A549 (cell line): ENCODE results near the gene FXR1. TPM values are rescaled to one million over a fixed set of nuclear protein-coding genes. Genes with fewer than 3 reads are reported as not detected.

Experiments used
- ATAC-seq, 2 experiments: fragments of 200-7000 bp in 1 of 2; fragments of >200 bp in 1 of 2; cut with Nextera tagmentation in 1 of 2; cut with Tn5 transposase in 1 of 2; 3 replicates each; pipeline versions ENCODE4 v1.8.0 to v1.9.1; 2018 to 2020; ENCODE audit warnings: mild to moderate bottlenecking in 1 of 2, moderate library complexity in 1 of 2
- CTCF ChIA-PET: fragments of 300-600 bp; sonication (Branson Sonifier 250); formaldehyde crosslinking; extraction: SDS; loops from one replicate; lab custom pipeline; 2021; ENCODE audit warnings: antibody characterized with exemption, inconsistent platforms; lab: Yijun Ruan, JAX
- POLR2A ChIA-PET: fragments of 350-600 bp; formaldehyde crosslinking; extraction: SDS; loops from one replicate; lab custom pipeline; 2021; ENCODE audit warnings: antibody characterized with exemption, inconsistent platforms; lab: Yijun Ruan, JAX
- DNase-seq, 2 experiments: peaks; one replicate each; pipeline versions ENCODE4 v3.0.0 to v3.0.0-alpha.2; 2011 to 2016; ENCODE audit warnings: low read depth in 1 of 2, low spot score in 1 of 2
- FAIRE-seq: peaks from 2 replicates; lab custom pipeline; 2011; peaks lifted over from hg19 to GRCh38; lab: Jason Lieb, UNC
- H3K27ac ChIP-seq, 2 experiments: fragments of >200 bp; sonication (Bioruptor Twin); formaldehyde crosslinking; 3 replicates each; pipeline ENCODE4 v1.5.1; 2016 to 2017
- H3K4me1 ChIP-seq: fragments of >200 bp; sonication (Bioruptor Twin); formaldehyde crosslinking; 3 replicates; pipeline ENCODE4 v1.6.1; 2016
- H3K4me2 ChIP-seq: fragments of >200 bp; sonication (Bioruptor Twin); formaldehyde crosslinking; 3 replicates; pipeline ENCODE4 v1.6.1; 2016
- H3K4me3 ChIP-seq: fragments of >200 bp; sonication (Bioruptor Twin); formaldehyde crosslinking; 3 replicates; pipeline ENCODE4 v1.5.1; 2016
- H3K9me3 ChIP-seq: fragments of >200 bp; sonication (Bioruptor Twin); formaldehyde crosslinking; 3 replicates; pipeline ENCODE4 v1.6.1; 2016
- ATOH8 ChIP-seq: fragments of 250-450 bp; sonication (Bioruptor Pico); IDR thresholded peaks from 2 replicates; pipeline ENCODE4 v1.5.0; 2020; ENCODE audit warnings: low read depth, mild to moderate bottlenecking, moderate library complexity
- CBX2 ChIP-seq: fragments of 200-600 bp; sonication (generic); IDR thresholded peaks from 2 replicates; pipeline ENCODE4 v1.6.1; 2016; ENCODE audit warnings: low read depth, mild to moderate bottlenecking, borderline replicate concordance
- CEBPB ChIP-seq, 2 experiments: fragments of >200 bp in 1 of 2; sonication (Bioruptor Twin) in 1 of 2; formaldehyde crosslinking in 1 of 2; IDR thresholded peaks; 2 replicates each; pipeline ENCODE4 v1.6.1; 2012 to 2016
- EHF ChIP-seq: fragments of 250-450 bp; sonication (Bioruptor Pico); IDR thresholded peaks from 2 replicates; pipeline ENCODE4 v1.5.0; 2020; ENCODE audit warnings: mild to moderate bottlenecking
- EHMT2 ChIP-seq: fragments of 200-600 bp; sonication (generic); IDR thresholded peaks from 2 replicates; pipeline ENCODE4 v1.6.1; 2016; ENCODE audit warnings: antibody characterized with exemption, low read depth, mild to moderate bottlenecking, moderate library complexity
- EP300 ChIP-seq, 2 experiments: fragments of >200 bp; sonication (Bioruptor Twin); formaldehyde crosslinking; IDR thresholded peaks; 2 replicates in 1 of 2; 3 replicates in 1 of 2; pipeline ENCODE4 v1.6.1; 2016 to 2017
- ESRRA ChIP-seq: fragments of 150-350 bp; IDR thresholded peaks from 2 replicates; pipeline ENCODE4 v1.6.1; 2014; ENCODE audit warnings: mild to moderate bottlenecking, low read length, borderline replicate concordance
- FOSB ChIP-seq: fragments of 250-450 bp; sonication (Bioruptor Pico); IDR thresholded peaks from 2 replicates; pipeline ENCODE4 v1.5.0; 2020; ENCODE audit warnings: mild to moderate bottlenecking, moderate library complexity
- FOSL2 ChIP-seq, 2 experiments: fragments of 450-650 bp in 1 of 2; fragments of >200 bp in 1 of 2; sonication (Bioruptor Twin) in 1 of 2; formaldehyde crosslinking; IDR thresholded peaks; 2 replicates each; pipeline versions ENCODE4 v1.5.0 to v1.6.1; 2016 to 2020; ENCODE audit warnings: mild to moderate bottlenecking in 1 of 2, moderate library complexity in 1 of 2
- FOXS1 ChIP-seq: fragments of 250-450 bp; sonication (Bioruptor Pico); IDR thresholded peaks from 2 replicates; pipeline ENCODE4 v1.5.0; 2020; ENCODE audit warnings: mild to moderate bottlenecking, moderate library complexity
- GATA3 ChIP-seq: IDR thresholded peaks from 2 replicates; pipeline ENCODE4 v1.6.1; 2012; ENCODE audit warnings: borderline replicate concordance
- HDAC2 ChIP-seq: fragments of 200-600 bp; sonication (generic); IDR thresholded peaks from 2 replicates; pipeline ENCODE4 v1.6.1; 2016
- HES2 ChIP-seq: fragments of >200 bp; sonication (Bioruptor Twin); formaldehyde crosslinking; IDR thresholded peaks from 2 replicates; pipeline ENCODE4 v1.6.1; 2016
- HEYL ChIP-seq: fragments of 250-450 bp; sonication (Bioruptor Pico); IDR thresholded peaks from 2 replicates; pipeline ENCODE4 v1.8.0; 2021; ENCODE audit warnings: mild to moderate bottlenecking, moderate library complexity
- HOXA7 ChIP-seq: fragments of 250-450 bp; sonication (Bioruptor Pico); IDR thresholded peaks from 2 replicates; pipeline ENCODE4 v1.5.0; 2020; ENCODE audit warnings: mild to moderate bottlenecking, moderate library complexity
- JUN ChIP-seq, 2 experiments: fragments of >200 bp; sonication (Bioruptor Twin); formaldehyde crosslinking; IDR thresholded peaks; 2 replicates in 1 of 2; 3 replicates in 1 of 2; pipeline ENCODE4 v1.6.1; 2016 to 2017
- KDM1A ChIP-seq: fragments of 200-600 bp; sonication (generic); IDR thresholded peaks from 2 replicates; pipeline ENCODE4 v1.6.1; 2016; ENCODE audit warnings: low read depth, mild to moderate bottlenecking
- KDM5A ChIP-seq: fragments of 200-600 bp; sonication (generic); IDR thresholded peaks from 2 replicates; pipeline ENCODE4 v1.6.1; 2016; ENCODE audit warnings: antibody characterized with exemption, mild to moderate bottlenecking
- MAX ChIP-seq: IDR thresholded peaks from 2 replicates; pipeline ENCODE4 v1.6.1; 2012
- MAZ ChIP-seq: fragments of 150-350 bp; IDR thresholded peaks from 2 replicates; pipeline ENCODE4 v1.6.1; 2014; ENCODE audit warnings: antibody characterized with exemption, low read depth, low read length, borderline replicate concordance
- NPAS2 ChIP-seq: fragments of 250-450 bp; sonication (Bioruptor Pico); IDR thresholded peaks from 2 replicates; pipeline ENCODE4 v1.8.0; 2022; ENCODE audit warnings: mild to moderate bottlenecking, moderate library complexity, borderline replicate concordance
- NR3C1 ChIP-seq: fragments of >200 bp; sonication (Bioruptor Twin); formaldehyde crosslinking; IDR thresholded peaks from 3 replicates; pipeline ENCODE4 v1.6.1; 2017
- POLR2AphosphoS2 ChIP-seq: conservative IDR thresholded peaks from 2 replicates; pipeline ENCODE4 v1.6.1; 2012; ENCODE audit warnings: low read length, improper control_type of control experiment, inconsistent platforms
- RAD21 ChIP-seq, 2 experiments: fragments of >200 bp in 1 of 2; sonication (Bioruptor Twin) in 1 of 2; formaldehyde crosslinking in 1 of 2; IDR thresholded peaks in 1 of 2; conservative IDR thresholded peaks in 1 of 2; 2 replicates in 1 of 2; 3 replicates in 1 of 2; pipeline ENCODE4 v1.6.1; 2012 to 2018; ENCODE audit warnings: inconsistent platforms in 1 of 2
- RARB ChIP-seq: fragments of 250-450 bp; sonication (Bioruptor Pico); IDR thresholded peaks from 2 replicates; pipeline ENCODE4 v1.8.0; 2021; ENCODE audit warnings: mild to moderate bottlenecking, moderate library complexity
- RCOR1 ChIP-seq: fragments of 150-350 bp; IDR thresholded peaks from 2 replicates; pipeline ENCODE4 v1.6.1; 2014; ENCODE audit warnings: antibody characterized with exemption, low read length, low read depth
- RFX5 ChIP-seq: fragments of 450-650 bp; IDR thresholded peaks from 2 replicates; pipeline ENCODE4 v1.7.1; 2014; ENCODE audit warnings: antibody characterized with exemption, mild to moderate bottlenecking, moderate library complexity
- RNF2 ChIP-seq: fragments of 200-600 bp; sonication (generic); IDR thresholded peaks from 2 replicates; pipeline ENCODE4 v1.6.1; 2016; ENCODE audit warnings: low read depth, mild to moderate bottlenecking, antibody characterized with exemption, moderate library complexity, borderline replicate concordance
- SMC3 ChIP-seq: fragments of >200 bp; sonication (Bioruptor Twin); formaldehyde crosslinking; IDR thresholded peaks from 3 replicates; pipeline ENCODE4 v1.6.1; 2018; ENCODE audit warnings: inconsistent platforms
- TFCP2L1 ChIP-seq: fragments of 250-450 bp; sonication (Bioruptor Pico); IDR thresholded peaks from 2 replicates; pipeline ENCODE4 v1.5.0; 2021; ENCODE audit warnings: mild to moderate bottlenecking
- TP53 ChIP-seq: fragments of 250-450 bp; sonication (Bioruptor Pico); IDR thresholded peaks from 2 replicates; pipeline ENCODE4 v1.5.0; 2021; ENCODE audit warnings: mild to moderate bottlenecking, moderate library complexity
- USF2 ChIP-seq: fragments of 450-650 bp; IDR thresholded peaks from 2 replicates; pipeline ENCODE4 v1.6.1; 2014; ENCODE audit warnings: antibody characterized with exemption
- ZFP36 ChIP-seq: fragments of 450-650 bp; IDR thresholded peaks from 2 replicates; pipeline ENCODE4 v1.6.1; 2014; ENCODE audit warnings: borderline replicate concordance; ENCODE audit not compliant: partially characterized antibody
- ZNF302 ChIP-seq: fragments of 250-450 bp; sonication (Bioruptor Pico); IDR thresholded peaks from 2 replicates; pipeline ENCODE4 v1.9.0; 2021; ENCODE audit warnings: inconsistent platforms, mild to moderate bottlenecking, moderate library complexity
- polyA plus RNA-seq, 4 experiments: library from polyadenylated mRNA; depleted of rRNA in 3 of 4; stranded (reverse); fragments of >200 nt; fragmentation: RNase III in 1 of 4; extraction: RNeasy Plus Mini Kit Qiagen cat#74134 plus additional on column Dnase treatment in 1 of 4; gene quantifications; 2 replicates in 3 of 4; 3 replicates in 1 of 4; pipeline ENCODE4 v1.2.3, GENCODE V29; 2011 to 2017

The FXR1 gene
- polyA plus RNA-seq, 2 of the 4 experiments (the other 2 are of a cell fraction): 98.3 to 132 TPM

- ChIA-PET POLR2A (interaction anchor here (0.7 kb wide), 1 partner anchor 98 kb away, joined by 3 read pairs; no protein-coding TSS in a partner anchor), CTCF (no interaction called here)
- no peak overlapping the region for H3K27ac ChIP-seq
- no peak for DNase-seq
- no peak for ATAC-seq
- FAIRE-seq: no peak
- H3K4me3 ChIP-seq: no peak overlapping the region
- H3K4me2 ChIP-seq: no peak overlapping the region
- no peaks in the 10 kb centered on the region for H3K9me3 ChIP-seq
- TF ChIP-seq MAZ (no peak), HOXA7 (CRISPR knock-in tag) (no peak), FOSB (CRISPR knock-in tag) (no peak), HEYL (CRISPR knock-in tag) (no peak), NPAS2 (CRISPR knock-in tag) (no peak), RAD21 (conservative IDR thresholded peaks at IDR 0.05 in 1 of 2, IDR thresholded peaks at IDR 0.05 in 1 of 2) (no peak), FOXS1 (no peak), POLR2AphosphoS2 (no peak), EHF (CRISPR knock-in tag) (no peak), USF2 (no peak), FOSL2 (IDR thresholded peaks at IDR 0.05) (no peak), FOSL2 (CRISPR knock-in tag; IDR thresholded peaks at IDR 0.05) (no peak), GATA3 (no peak), HDAC2 (no peak), CBX2 (no peak), JUN (IDR thresholded peaks at IDR 0.05) (no peak), ESRRA (no peak)
- no peaks in the 10 kb centered on the region for H3K4me1 ChIP-seq
These were observed 65.0 kb downstream of the FXR1 start for GRCh38 chr3:180977498-180977897.

DNA sequence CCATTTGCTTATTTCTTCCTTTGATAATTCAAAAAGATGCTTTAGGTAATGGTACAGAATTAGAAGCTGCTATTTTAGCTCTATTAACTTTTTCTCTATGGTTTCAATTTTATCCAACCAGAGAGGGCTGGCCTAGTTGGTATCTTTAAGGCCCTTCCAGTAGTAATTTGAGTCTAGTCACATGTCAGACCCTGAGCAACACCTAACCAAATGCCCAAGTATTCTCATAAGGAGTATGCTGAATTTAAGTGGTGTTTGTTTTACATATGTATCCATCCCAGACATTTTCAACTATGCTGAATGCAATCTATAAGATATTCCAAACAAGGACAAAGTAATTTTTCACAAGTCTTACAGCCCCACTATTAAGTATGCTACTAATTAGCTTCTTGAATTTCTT lies 67.5 kb downstream of the FXR1 start:
- ATAC-seq (no peak), FAIRE-seq (no peak), DNase-seq (no peak)
- ChIA-PET POLR2A (interaction anchor here (1.0 kb wide), 1 partner anchor 67 kb away, joined by 3 read pairs; the partner anchor contains the start of gene FXR1), CTCF (no interaction called here)
- no peak overlapping the region for H3K4me3 ChIP-seq
- H3K4me2 ChIP-seq: no peak overlapping the region
- no peaks in the 10 kb centered on the region for H3K9me3 ChIP-seq
- H3K4me1 ChIP-seq: no peaks in the 10 kb centered on the region
- H3K27ac ChIP-seq: no peak overlapping the region
- no peak for TF ChIP-seq MAX
- no peak for TF ChIP-seq NR3C1
- TF ChIP-seq EP300 (IDR thresholded peaks at IDR 0.05): no peak
- no peak for TF ChIP-seq RCOR1
- no peak for TF ChIP-seq FOXS1
- no peak for TF ChIP-seq RFX5
- TF ChIP-seq USF2: no peak
- TF ChIP-seq RAD21 (conservative IDR thresholded peaks at IDR 0.05 in 1 of 2, IDR thresholded peaks at IDR 0.05 in 1 of 2): no peak
- no peak for TF ChIP-seq HES2

DNA sequence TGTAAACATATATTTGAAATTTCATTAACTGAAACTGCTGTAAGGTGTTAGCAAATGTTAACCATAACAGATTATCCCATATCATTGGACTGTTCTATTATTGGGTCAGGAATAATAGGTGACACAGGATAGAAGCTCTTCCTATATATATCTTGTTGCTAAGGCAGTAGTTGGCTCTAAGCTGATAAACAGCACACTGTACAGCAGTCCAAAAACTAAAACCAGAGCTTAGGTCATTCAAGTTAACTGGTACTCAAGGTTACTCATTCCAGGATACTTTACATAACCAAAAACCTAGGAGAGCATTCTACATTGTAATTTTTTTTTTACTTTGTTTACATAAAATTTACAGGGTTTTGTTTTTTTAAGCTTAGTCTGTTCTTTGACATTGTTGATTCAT lies 68.1 kb downstream of the FXR1 start:
- ATAC-seq (no peak), DNase-seq (no peak), FAIRE-seq (no peak)
- Histone ChIP-seq H3K4me3 (no peak overlapping the region), H3K4me2 (no peak overlapping the region), H3K4me1 (no peaks in the 10 kb centered on the region), H3K27ac (no peak overlapping the region), H3K9me3 (no peaks in the 10 kb centered on the region)
- TF ChIP-seq KDM1A (no peak), ZNF302 (no peak), HEYL (CRISPR knock-in tag) (no peak), RARB (CRISPR knock-in tag) (no peak), MAZ (no peak), HDAC2 (no peak), ATOH8 (CRISPR knock-in tag) (no peak), EHMT2 (no peak), TP53 (CRISPR knock-in tag) (no peak), KDM5A (no peak), ZFP36 (no peak), TFCP2L1 (CRISPR knock-in tag) (no peak), CEBPB (IDR thresholded peaks at IDR 0.05) (no peak), SMC3 (no peak), RNF2 (no peak)
- POLR2A ChIA-PET: interaction anchor here (1.0 kb wide), 1 partner anchor 68 kb away, joined by 3 read pairs; the partner anchor contains the start of gene FXR1
- CTCF ChIA-PET: interaction anchor here (1.2 kb wide), 1 partner anchor 69 kb away, joined by 3 read pairs; no protein-coding TSS in a partner anchor
